Testis (tissue), 3 donors: ENCODE data around the gene TBX2. TPM values are rescaled to one million over a fixed set of nuclear protein-coding genes. Genes with fewer than 3 reads are reported as not detected.

ENCODE experiments used
- DNase-seq: peaks from one replicate; pipeline ENCODE4 v3.0.0-alpha.2; 2019
- H3K27ac ChIP-seq, 2 donors: fragments of 200-600 bp; sonication (generic); one replicate each; pipeline ENCODE4 v1.5.1; 2019
- H3K27me3 ChIP-seq: fragments of 200-600 bp; sonication (generic); one replicate; pipeline ENCODE4 v1.5.1; 2019
- H3K36me3 ChIP-seq: fragments of 200-600 bp; sonication (generic); one replicate; pipeline ENCODE4 v1.5.1; 2017; ENCODE audit warnings: low read depth; ENCODE audit errors: missing control alignments
- H3K4me1 ChIP-seq: fragments of 200-600 bp; sonication (generic); one replicate; pipeline ENCODE4 v1.5.1; 2019
- H3K4me3 ChIP-seq, 2 donors: fragments of 200-600 bp; sonication (generic); one replicate each; pipeline ENCODE4 v1.5.1; 2017 to 2019
- H3K9me3 ChIP-seq: fragments of 200-600 bp; sonication (generic); one replicate; pipeline ENCODE4 v1.5.1; 2017
- POLR2A ChIP-seq: fragments of 450-650 bp; IDR thresholded peaks from one replicate; pipeline ENCODE4 v1.6.1; 2017; ENCODE audit warnings: antibody characterized with exemption, mild to moderate bottlenecking, moderate library complexity
- WGBS, 2 donors: methylation state at CpG; one replicate each; pipeline ENCODE4 v1.1.5; 2018; 5-methylcytosine and 5-hydroxymethylcytosine counted together
- intact Hi-C: fragments of 100-400 bp; cut with DNase I; formaldehyde crosslinking; loops from one replicate; pipeline ENCODE4 v1.15.1; 2023; ENCODE audit warnings: low total_unique reads
- polyA plus RNA-seq: library from polyadenylated mRNA; stranded (reverse); fragments of 350-450 nt; fragmentation: Illumina TruSeq; extraction: RNeasy Lipid Tissue Mini Kit (QIAGEN cat#74804); gene quantifications from one replicate; pipeline ENCODE4 v1.2.3, GENCODE V29; 2014; ENCODE audit warnings: low read depth, low replicate concordance; ENCODE audit not compliant: insufficient read depth
- total RNA-seq, 2 donors: library from RNA; depleted of rRNA; stranded (reverse); fragments of >200 nt; gene quantifications; one replicate each; pipeline ENCODE4 v1.2.3, GENCODE V29; 2016
- TF ChIP-seq, protein P1 (sequence below), 3 experiments: fragments of 450-650 bp in 2 of 3; fragments of 200-600 bp in 1 of 3; sonication (generic) in 1 of 3; IDR thresholded peaks; one replicate each; pipeline ENCODE4 v1.5.1; 2016 to 2019; ENCODE audit warnings: antibody characterized with exemption in 3 of 3, mild to moderate bottlenecking in 2 of 3, moderate library complexity in 1 of 3

Gene TBX2
- total and polyA plus RNA-seq, 3 donors from 2014 or later: 14.8 to 29.6 (median 20.1) TPM

- Histone ChIP-seq H3K27ac (no peak overlapping the region), H3K4me3 (no peak overlapping the region), H3K36me3 (no peaks in the 10 kb centered on the region), H3K9me3 (no peaks in the 10 kb centered on the region), H3K27me3 (no peaks in the 10 kb centered on the region), H3K4me1 (no peaks in the 10 kb centered on the region)
- intact Hi-C loops: no loop called here
- TF ChIP-seq, protein P1, sequence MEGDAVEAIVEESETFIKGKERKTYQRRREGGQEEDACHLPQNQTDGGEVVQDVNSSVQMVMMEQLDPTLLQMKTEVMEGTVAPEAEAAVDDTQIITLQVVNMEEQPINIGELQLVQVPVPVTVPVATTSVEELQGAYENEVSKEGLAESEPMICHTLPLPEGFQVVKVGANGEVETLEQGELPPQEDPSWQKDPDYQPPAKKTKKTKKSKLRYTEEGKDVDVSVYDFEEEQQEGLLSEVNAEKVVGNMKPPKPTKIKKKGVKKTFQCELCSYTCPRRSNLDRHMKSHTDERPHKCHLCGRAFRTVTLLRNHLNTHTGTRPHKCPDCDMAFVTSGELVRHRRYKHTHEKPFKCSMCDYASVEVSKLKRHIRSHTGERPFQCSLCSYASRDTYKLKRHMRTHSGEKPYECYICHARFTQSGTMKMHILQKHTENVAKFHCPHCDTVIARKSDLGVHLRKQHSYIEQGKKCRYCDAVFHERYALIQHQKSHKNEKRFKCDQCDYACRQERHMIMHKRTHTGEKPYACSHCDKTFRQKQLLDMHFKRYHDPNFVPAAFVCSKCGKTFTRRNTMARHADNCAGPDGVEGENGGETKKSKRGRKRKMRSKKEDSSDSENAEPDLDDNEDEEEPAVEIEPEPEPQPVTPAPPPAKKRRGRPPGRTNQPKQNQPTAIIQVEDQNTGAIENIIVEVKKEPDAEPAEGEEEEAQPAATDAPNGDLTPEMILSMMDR (IDR thresholded peaks at IDR 0.05): no peak
- no peak for TF ChIP-seq POLR2A
- DNase-seq: no peak
- WGBS, 2 donors: 89 to 90% methylated on average over 7 of the region's 7 CpGs
Measured at GRCh38 chr17:61368832-61369450, 30.7 kb upstream of the TBX2 start.

DNA sequence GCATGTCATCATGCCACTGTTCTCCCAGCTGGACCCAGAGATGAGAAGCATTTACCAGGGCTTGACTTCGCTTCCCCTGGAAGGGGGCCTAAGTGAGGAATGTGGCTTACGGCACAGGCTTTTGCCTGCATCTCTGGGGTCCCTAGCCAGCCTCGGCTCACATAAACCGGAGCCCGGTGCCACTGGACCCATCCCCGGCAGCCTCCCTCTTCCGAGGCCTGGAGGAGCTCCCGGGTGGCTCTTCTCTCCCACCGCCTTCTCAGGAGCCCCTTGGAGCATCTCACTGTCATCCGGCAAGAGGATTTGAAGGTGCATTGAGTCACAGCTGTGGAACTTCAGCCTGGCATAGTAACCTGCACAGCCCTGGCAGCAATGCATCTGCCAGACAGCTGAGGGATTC is 29.9 kb upstream of the TBX2 start:
- no peaks in the 10 kb centered on the region for H3K9me3 ChIP-seq
- TF ChIP-seq POLR2A: no peak
- TF ChIP-seq, protein P1 (IDR thresholded peaks at IDR 0.05): no peak
- 95 to 96% methylated on average over 10 of the region's 10 CpGs for WGBS, 2 donors
- H3K36me3 ChIP-seq: no peaks in the 10 kb centered on the region
- no peaks in the 10 kb centered on the region for H3K4me1 ChIP-seq
- intact Hi-C loops: no loop called here
- H3K4me3 ChIP-seq: no peak overlapping the region
- no peaks in the 10 kb centered on the region for H3K27me3 ChIP-seq
- DNase-seq: no peak
- no peak overlapping the region for H3K27ac ChIP-seq

- 91 to 100% methylated on average over 1 of the region's 1 CpG for WGBS, 2 donors
- Histone ChIP-seq H3K4me3 (no peak overlapping the region), H3K4me1 (no peaks in the 10 kb centered on the region), H3K36me3 (no peaks in the 10 kb centered on the region), H3K27ac (no peak overlapping the region), H3K9me3 (no peaks in the 10 kb centered on the region), H3K27me3 (no peaks in the 10 kb centered on the region)
- TF ChIP-seq, protein P1 (IDR thresholded peaks at IDR 0.05): no peak
- no peak for TF ChIP-seq POLR2A
- no peak for DNase-seq
- intact Hi-C loops: no loop called here
Measured at GRCh38 chr17:61371179-61371578, 28.5 kb upstream of the TBX2 start.

- Histone ChIP-seq H3K27me3 (no peaks in the 10 kb centered on the region), H3K27ac (no peak overlapping the region), H3K4me1 (no peaks in the 10 kb centered on the region), H3K4me3 (no peak overlapping the region), H3K36me3 (no peaks in the 10 kb centered on the region), H3K9me3 (no peaks in the 10 kb centered on the region)
- DNase-seq: no peak
- TF ChIP-seq, protein P1 (IDR thresholded peaks at IDR 0.05): no peak
- no peak for TF ChIP-seq POLR2A
- intact Hi-C loops: no loop called here
- 90 to 93% methylated on average over 8 of the region's 8 CpGs for WGBS, 2 donors
Measured at GRCh38 chr17:61371606-61372005, 28.0 kb upstream of the TBX2 start.

DNA sequence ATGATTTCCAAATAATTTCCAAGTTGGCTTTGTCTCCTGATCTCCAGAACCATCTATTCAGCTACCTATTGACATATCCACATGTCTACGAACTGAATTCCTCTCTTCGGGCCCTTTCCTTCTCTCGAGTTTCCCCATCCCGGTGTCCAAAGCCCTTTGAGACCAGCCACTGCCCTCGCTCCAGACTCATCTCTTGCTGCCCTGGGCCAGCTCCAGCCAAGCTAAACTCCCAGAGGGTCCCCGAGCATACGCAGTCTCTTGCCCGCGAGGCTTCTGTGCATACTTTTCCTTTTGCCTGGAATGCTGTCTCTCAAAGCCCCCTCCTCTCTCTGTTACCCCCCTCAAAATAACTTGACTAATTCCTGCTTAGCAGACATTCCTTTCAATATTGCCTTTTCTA is 27.2 kb upstream of the TBX2 start:
- Histone ChIP-seq H3K27me3 (no peaks in the 10 kb centered on the region), H3K27ac (peak overlapping the region in 1 of 2 donors; percentile 28), H3K4me3 (no peak overlapping the region), H3K36me3 (no peaks in the 10 kb centered on the region), H3K9me3 (no peaks in the 10 kb centered on the region), H3K4me1 (no peaks in the 10 kb centered on the region)
- WGBS, 2 donors: 68 to 73% methylated on average over 9 of the region's 9 CpGs
- no peak for DNase-seq
- TF ChIP-seq, protein P1 (IDR thresholded peaks at IDR 0.05): no peak
- TF ChIP-seq POLR2A: no peak
- intact Hi-C loops: no loop called here
